Skeletal muscle satellite cell (primary cell): Measurements from ENCODE around the gene CAV1.
"Not testable (repeated sequence)": the region's sequence is repeated elsewhere in the genome, so short reads cannot be mapped to it uniquely, and the experiment has no call there.

Experiments used
- H3K27me3 ChIP-seq: 2 replicates; pipeline ENCODE4 v1.7.0; 2013; ENCODE audit warnings: low read length; ENCODE audit not compliant: control insufficient read depth, insufficient read depth
- H3K36me3 ChIP-seq: 2 replicates; pipeline ENCODE4 v1.7.0; 2013; ENCODE audit warnings: mild to moderate bottlenecking, control low read depth, low read length; ENCODE audit not compliant: insufficient read depth
- H3K4me1 ChIP-seq: 2 replicates; pipeline ENCODE4 v1.7.0; 2013; ENCODE audit warnings: low read length; ENCODE audit not compliant: control insufficient read depth, insufficient read depth
- H3K4me2 ChIP-seq: 2 replicates; pipeline ENCODE4 v1.7.0; 2013; ENCODE audit warnings: mild to moderate bottlenecking, low read length
- H3K4me3 ChIP-seq: 2 replicates; pipeline ENCODE4 v1.7.0; 2013; ENCODE audit warnings: low read length
- H3K9ac ChIP-seq: 2 replicates; pipeline ENCODE4 v1.7.0; 2013; ENCODE audit warnings: mild to moderate bottlenecking, low read depth, low read length, moderate library complexity
- H3K9me3 ChIP-seq: replicated peaks from 2 replicates; pipeline ENCODE4 v1.7.0; 2013; ENCODE audit warnings: mild to moderate bottlenecking, control low read depth, low read length

CAV1 gene

GRCh38 chr7:116587200-116587599 lies 62.4 kb downstream of the CAV1 start:
- peaks cover 46% of the 10 kb centered on the region for H3K4me1 ChIP-seq
- H3K36me3 ChIP-seq, H3K4me3 ChIP-seq, H3K9ac ChIP-seq, H3K9me3 ChIP-seq, H3K4me2 ChIP-seq, H3K27me3 ChIP-seq: not testable (repeated sequence)

- H3K9ac ChIP-seq: peak overlapping the region; percentile 68
- no peaks in the 10 kb centered on the region for H3K9me3 ChIP-seq
- H3K27me3 ChIP-seq: no peaks in the 10 kb centered on the region
- no peaks in the 10 kb centered on the region for H3K36me3 ChIP-seq
- H3K4me3 ChIP-seq: no peak overlapping the region
- peak overlapping the region; percentile 42 for H3K4me2 ChIP-seq
- peaks cover 46% of the 10 kb centered on the region for H3K4me1 ChIP-seq
Observed at GRCh38 chr7:116588225-116588624, 63.4 kb downstream of the CAV1 start.

GRCh38 chr7:116588641-116589594 lies 64.1 kb downstream of the CAV1 start:
- H3K9ac ChIP-seq: peak overlapping the region; percentile 68
- no peaks in the 10 kb centered on the region for H3K27me3 ChIP-seq
- H3K36me3 ChIP-seq: no peaks in the 10 kb centered on the region
- H3K9me3 ChIP-seq: no peaks in the 10 kb centered on the region
- H3K4me2 ChIP-seq: peak overlapping the region; percentile 42
- peaks cover 46% of the 10 kb centered on the region for H3K4me1 ChIP-seq
- no peak overlapping the region for H3K4me3 ChIP-seq

- Histone ChIP-seq H3K4me2 (peak overlapping the region; percentile 57), H3K36me3 (no peaks in the 10 kb centered on the region), H3K4me3 (peak overlapping the region; percentile 9), H3K4me1 (peaks cover 42% of the 10 kb centered on the region), H3K9ac (peak overlapping the region; percentile 55), H3K27me3 (no peaks in the 10 kb centered on the region), H3K9me3 (no peaks in the 10 kb centered on the region)
Observed at GRCh38 chr7:116591202-116592040, 66.6 kb downstream of the CAV1 start.

DNA sequence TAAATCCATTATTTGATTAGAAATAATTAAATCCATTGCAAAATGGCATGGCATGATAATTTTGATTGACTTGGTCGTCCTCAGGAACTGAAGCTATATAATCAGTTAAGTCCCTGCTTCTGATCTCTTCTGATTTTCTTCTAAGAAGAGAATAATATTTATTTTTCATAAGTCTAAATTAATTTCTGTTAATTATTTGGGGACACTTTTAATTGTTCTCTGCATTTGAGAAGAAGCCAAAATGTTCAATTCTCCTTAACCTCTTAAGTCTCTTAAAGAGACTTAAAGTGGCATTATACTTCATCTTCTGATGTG lies 67.2 kb downstream of the CAV1 start:
- no peaks in the 10 kb centered on the region for H3K36me3 ChIP-seq
- no peaks in the 10 kb centered on the region for H3K9me3 ChIP-seq
- peak overlapping the region; percentile 55 for H3K9ac ChIP-seq
- H3K4me1 ChIP-seq: peaks cover 42% of the 10 kb centered on the region
- peak overlapping the region; percentile 57 for H3K4me2 ChIP-seq
- no peak overlapping the region for H3K4me3 ChIP-seq
- H3K27me3 ChIP-seq: no peaks in the 10 kb centered on the region

DNA sequence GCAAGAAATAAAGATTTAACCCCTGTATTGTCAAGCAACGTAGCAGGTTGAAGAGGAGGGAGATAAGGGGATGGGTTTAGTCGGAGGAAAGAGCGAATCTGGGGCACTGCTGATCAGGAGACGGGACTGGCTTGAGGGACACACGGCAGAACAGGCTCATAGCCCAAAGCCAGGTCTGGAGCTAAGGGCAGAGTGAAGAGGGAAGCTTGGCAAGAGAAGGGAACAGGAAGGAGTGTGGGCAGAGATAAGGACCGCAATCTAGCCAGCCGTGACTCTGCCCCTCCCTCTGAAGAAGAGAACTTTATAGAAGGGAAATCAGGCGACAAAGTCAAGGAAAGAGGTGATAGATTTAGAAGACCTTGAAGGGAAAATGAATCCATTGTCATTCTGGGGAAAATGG lies 67.6 kb downstream of the CAV1 start:
- Histone ChIP-seq H3K27me3 (no peaks in the 10 kb centered on the region), H3K4me1 (peaks cover 42% of the 10 kb centered on the region), H3K36me3 (no peaks in the 10 kb centered on the region), H3K9ac (peak overlapping the region; percentile 55), H3K4me2 (peak overlapping the region; percentile 57), H3K4me3 (peak overlapping the region; percentile 51), H3K9me3 (no peaks in the 10 kb centered on the region)

DNA sequence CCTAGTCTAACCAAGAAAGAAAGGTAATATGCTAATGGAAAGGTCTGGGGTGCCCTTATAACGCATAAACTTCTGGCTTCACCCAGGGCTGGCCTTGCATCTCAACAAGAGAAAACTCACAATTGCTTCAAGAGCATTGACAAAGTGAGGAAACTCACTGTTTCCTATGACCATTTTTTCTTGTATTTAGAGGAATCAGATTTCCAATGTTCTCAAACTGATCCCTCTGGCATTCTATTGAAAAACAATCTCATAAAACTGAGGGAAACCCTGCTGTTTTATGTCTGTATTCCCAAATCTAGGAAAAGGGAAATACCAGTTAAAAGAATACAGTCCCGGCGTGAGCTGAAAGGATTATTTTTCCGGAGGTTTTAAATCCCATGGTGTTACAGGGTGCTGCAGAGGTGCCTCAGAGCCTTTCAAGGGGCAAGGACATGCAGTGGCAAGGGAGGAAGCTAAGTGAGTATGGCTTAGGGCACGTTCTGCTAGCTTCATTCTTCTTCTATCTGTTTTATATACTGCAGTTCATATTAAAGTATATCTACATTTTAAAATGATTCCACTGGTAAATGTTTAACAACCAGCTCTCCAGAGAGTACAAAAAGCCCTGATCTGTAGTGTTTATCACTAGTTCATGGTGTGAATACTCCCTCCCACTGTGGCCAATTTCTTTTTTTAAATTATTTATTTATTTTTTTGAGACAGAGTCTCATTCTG lies 68.7 kb downstream of the CAV1 start:
- Histone ChIP-seq H3K4me1 (peaks cover 32% of the 10 kb centered on the region), H3K9ac (peak overlapping the region; percentile 55), H3K9me3 (no peaks in the 10 kb centered on the region)

GRCh38 chr7:116595063-116595462 lies 70.2 kb downstream of the CAV1 start:
- H3K9ac ChIP-seq: no peak overlapping the region
- no peak overlapping the region for H3K4me3 ChIP-seq
- peaks cover 28% of the 10 kb centered on the region for H3K4me1 ChIP-seq
- H3K36me3 ChIP-seq: no peaks in the 10 kb centered on the region
- no peaks in the 10 kb centered on the region for H3K27me3 ChIP-seq
- no peak overlapping the region for H3K4me2 ChIP-seq
- no peaks in the 10 kb centered on the region for H3K9me3 ChIP-seq

More for the DNA sequence above, 68.7 kb downstream of the CAV1 start:
- Histone ChIP-seq H3K4me2 (peak overlapping the region; percentile 57), H3K27me3 (no peaks in the 10 kb centered on the region), H3K36me3 (no peaks in the 10 kb centered on the region), H3K4me3 (peak overlapping the region; percentile 51)

DNA sequence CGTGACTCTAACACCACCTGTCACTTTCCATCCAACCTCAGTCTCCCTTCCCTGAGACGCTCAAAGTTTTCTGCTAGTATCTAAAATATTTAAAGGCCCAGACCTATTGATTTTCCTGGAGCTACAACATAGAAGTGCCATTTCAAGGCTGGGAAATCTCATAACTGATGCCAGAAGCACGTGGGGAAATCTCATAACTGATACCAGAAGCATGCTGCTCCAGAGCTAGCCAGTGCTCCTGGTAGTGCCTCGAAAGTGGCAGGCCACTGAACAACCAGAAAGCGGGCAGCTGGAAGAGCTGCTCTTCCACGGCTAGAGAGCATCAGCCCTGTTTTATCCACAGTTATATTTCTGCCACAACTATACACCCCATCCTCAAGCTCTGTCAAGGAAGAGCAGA lies 72.5 kb downstream of the CAV1 start:
- Histone ChIP-seq H3K4me3 (no peak overlapping the region), H3K4me1 (peaks cover 17% of the 10 kb centered on the region), H3K9ac (no peak overlapping the region), H3K9me3 (no peaks in the 10 kb centered on the region), H3K4me2 (no peak overlapping the region), H3K36me3 (no peaks in the 10 kb centered on the region), H3K27me3 (no peaks in the 10 kb centered on the region)

DNA sequence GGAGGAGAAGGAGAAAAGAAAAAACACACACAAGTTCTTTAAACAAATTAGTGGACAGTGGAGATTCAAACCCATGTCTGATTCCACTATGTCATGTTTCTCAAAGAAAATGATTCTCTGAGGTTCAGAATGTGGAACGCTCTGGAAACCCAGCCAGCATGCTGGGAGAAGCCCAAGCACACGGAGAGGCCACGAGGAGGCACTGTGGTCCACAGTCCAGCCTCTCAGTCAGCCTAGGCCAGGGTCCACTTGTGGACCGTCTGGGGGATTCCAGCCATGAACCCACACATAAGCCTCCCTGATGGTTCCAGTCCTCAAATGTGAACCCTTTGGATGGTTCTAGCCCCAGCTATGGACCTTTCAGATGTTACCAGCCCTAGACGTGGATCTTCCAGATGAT lies 73.4 kb downstream of the CAV1 start:
- Histone ChIP-seq H3K4me3 (no peak overlapping the region), H3K4me1 (peaks cover 8% of the 10 kb centered on the region), H3K27me3 (no peaks in the 10 kb centered on the region), H3K4me2 (no peak overlapping the region), H3K9me3 (no peaks in the 10 kb centered on the region), H3K36me3 (no peaks in the 10 kb centered on the region), H3K9ac (no peak overlapping the region)

DNA sequence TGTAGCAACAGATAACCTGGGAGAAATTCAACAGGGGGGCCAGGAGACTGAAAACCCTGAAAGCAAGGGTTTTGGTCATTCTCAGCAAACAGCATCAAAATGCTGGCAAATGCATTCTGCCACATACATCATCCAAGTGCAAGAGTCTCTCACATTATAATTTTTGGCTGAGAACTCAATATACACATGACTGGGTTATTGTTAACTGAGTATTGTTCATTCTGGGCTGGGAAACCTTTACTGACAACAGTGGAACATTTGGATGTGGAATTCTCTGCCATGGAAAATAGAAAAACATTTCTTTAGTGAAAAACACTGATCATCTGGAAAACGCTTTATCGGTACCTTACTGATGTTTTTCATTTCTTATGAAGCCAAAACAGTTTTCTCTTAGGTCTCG lies 74.0 kb downstream of the CAV1 start:
- Histone ChIP-seq H3K9me3 (no peaks in the 10 kb centered on the region), H3K4me1 (peaks cover 3% of the 10 kb centered on the region), H3K27me3 (no peaks in the 10 kb centered on the region), H3K36me3 (no peaks in the 10 kb centered on the region), H3K4me2 (no peak overlapping the region), H3K9ac (no peak overlapping the region), H3K4me3 (no peak overlapping the region)
